CD4-positive, alpha-beta memory T cell (primary cell): ENCODE measurements around the gene CABLES1. TPM values are rescaled to one million over a fixed set of nuclear protein-coding genes. Genes with fewer than 3 reads are reported as not detected.
A peak's percentile ranks its signal among the peaks of the same experiment; 100 is the strongest.

Source experiments
- CTCF ChIA-PET: fragments of 350-600 bp; sonication (Branson Sonifier 250); formaldehyde crosslinking; loops from one replicate; lab custom pipeline; 2021; ENCODE audit warnings: inconsistent platforms; ENCODE audit not compliant: partially characterized antibody; lab: Charles Lee
- POLR2A ChIA-PET: fragments of 350-600 bp; sonication (Branson Sonifier 250); formaldehyde crosslinking; loops from one replicate; lab custom pipeline; 2021; ENCODE audit not compliant: partially characterized antibody; lab: Charles Lee
- DNase-seq, 5 donors: peaks; one replicate each; pipeline versions ENCODE4 v3.0.0 to v3.0.0-alpha.2; 2020 to 2022; ENCODE audit warnings: mixed read lengths in 1 of 5
- H3K27ac ChIP-seq: one replicate; pipeline ENCODE4 v1.7.0; 2013; ENCODE audit warnings: low read depth, low read length
- H3K27me3 ChIP-seq: 2 replicates; pipeline ENCODE4 v1.7.0; 2013; ENCODE audit warnings: mild to moderate bottlenecking, low read length, moderate library complexity; ENCODE audit not compliant: insufficient read depth
- H3K36me3 ChIP-seq: 2 replicates; pipeline ENCODE4 v1.7.0; 2013; ENCODE audit warnings: mild to moderate bottlenecking, low read length, moderate library complexity; ENCODE audit not compliant: insufficient read depth
- H3K4me1 ChIP-seq: 2 replicates; pipeline ENCODE4 v1.7.0; 2013; ENCODE audit warnings: mild to moderate bottlenecking, low read length, moderate library complexity; ENCODE audit not compliant: insufficient read depth
- H3K4me3 ChIP-seq, 2 donors: one replicate each; pipeline ENCODE4 v1.7.0; 2013; ENCODE audit warnings: low read length in 2 of 2, mild to moderate bottlenecking in 1 of 2
- H3K9me3 ChIP-seq, 2 donors: one replicate each; pipeline ENCODE4 v1.7.0; 2013; ENCODE audit warnings: low read length in 2 of 2, control low read depth in 1 of 2; ENCODE audit not compliant: control insufficient read depth in 1 of 2
- H3K27ac Mint-ChIP-seq, 7 donors: one replicate each; pipeline ENCODE4 v1.8.0; 2020 to 2021; ENCODE audit warnings: mixed read lengths in 7 of 7, mild to moderate bottlenecking in 6 of 7, inconsistent platforms in 3 of 7, moderate library complexity in 3 of 7
- H3K27me3 Mint-ChIP-seq, 2 donors: one replicate each; pipeline ENCODE4 v1.8.0; 2020 to 2021; ENCODE audit warnings: mixed read lengths in 2 of 2
- H3K36me3 Mint-ChIP-seq, 2 donors: one replicate each; pipeline ENCODE4 v1.8.0; 2020 to 2021; ENCODE audit warnings: mixed read lengths in 2 of 2, inconsistent platforms in 1 of 2, mild to moderate bottlenecking in 1 of 2
- H3K4me1 Mint-ChIP-seq, 4 donors: one replicate each; pipeline ENCODE4 v1.8.0; 2020 to 2021; ENCODE audit warnings: mixed read lengths in 4 of 4, mild to moderate bottlenecking in 1 of 4
- H3K4me3 Mint-ChIP-seq, 8 donors: one replicate each; pipeline ENCODE4 v1.8.0; 2020 to 2021; ENCODE audit warnings: mixed read lengths in 8 of 8, mild to moderate bottlenecking in 7 of 8, moderate library complexity in 6 of 8, inconsistent platforms in 3 of 8
- H3K9me3 Mint-ChIP-seq, 8 donors: one replicate each; pipeline ENCODE4 v1.8.0; 2020 to 2021; ENCODE audit warnings: mixed read lengths in 8 of 8, mild to moderate bottlenecking in 5 of 8, inconsistent platforms in 3 of 8, moderate library complexity in 1 of 8
- intact Hi-C: fragments of 100-400 bp; cut with micrococcal nuclease; formaldehyde crosslinking; loops from one replicate; pipeline ENCODE4 v1.15.1; 2023
- polyA plus RNA-seq, 2 donors: library from polyadenylated mRNA; unstranded; fragments of 300-500 nt; fragmentation: Illumina TruSeq; gene quantifications; one replicate each; pipeline ENCODE4 v1.2.3, GENCODE V29; 2021
- total RNA-seq, 2 experiments: library from RNA; stranded (reverse); gene quantifications; one replicate each; pipeline ENCODE4 v1.2.3, GENCODE V29; 2021

The CABLES1 gene
- total and polyA plus RNA-seq, 4 experiments from 2014 or later, result 0.15 TPM; not detected in 3

DNA sequence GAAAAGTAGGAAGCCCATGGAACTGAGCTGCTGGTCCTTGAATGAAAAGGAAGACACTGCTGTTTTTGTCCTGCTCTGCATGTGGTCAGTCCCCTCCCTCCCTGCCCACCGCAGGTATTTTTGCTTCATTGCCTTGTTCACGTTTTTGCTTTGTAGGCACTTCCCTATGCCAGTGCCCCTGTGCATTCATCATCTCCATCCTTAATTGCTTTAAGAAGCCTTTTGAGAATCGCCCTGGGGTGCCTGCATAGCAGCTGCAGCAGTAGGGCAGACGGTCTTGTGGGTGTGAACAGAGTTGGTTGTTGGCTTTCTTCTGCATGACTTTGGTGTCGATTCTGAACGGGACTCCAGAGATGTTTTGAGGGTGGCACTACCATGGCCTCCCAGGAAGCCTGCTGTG is 97.0 kb downstream of the CABLES1 start:
- Mint-ChIP-seq H3K4me1 (peaks cover 8 to 48% (median 20%) of the 10 kb centered on the region in 4 donors), H3K36me3 (no peaks in the 10 kb centered on the region), H3K4me3 (peak overlapping the region in 2 of 8 donors; percentile 35 to 39)

DNA sequence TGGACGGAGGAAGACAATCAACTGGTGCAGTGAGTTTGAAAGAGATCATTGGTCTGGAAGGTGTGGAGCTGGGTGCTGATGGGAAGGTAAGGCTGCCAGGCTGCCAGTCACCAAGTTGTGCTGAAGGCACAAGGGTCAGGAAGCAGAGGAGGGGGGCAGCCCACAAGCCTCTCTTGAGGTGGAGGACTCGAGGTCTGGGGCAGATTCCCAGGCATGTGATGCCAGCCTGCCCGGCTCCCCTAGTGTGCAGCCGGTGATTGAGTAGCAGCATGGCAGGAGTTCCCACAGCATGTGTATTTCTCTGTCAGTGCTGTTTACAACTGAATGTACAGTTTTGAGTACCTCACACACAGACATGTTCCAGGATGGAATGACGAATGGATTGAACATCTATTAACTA is 99.3 kb downstream of the CABLES1 start:
- no peaks in the 10 kb centered on the region for H3K36me3 ChIP-seq
- POLR2A ChIA-PET, result no interaction called here
- H3K27me3 ChIP-seq, result no peaks in the 10 kb centered on the region
- no peaks in the 10 kb centered on the region for H3K27me3 Mint-ChIP-seq
- H3K27ac Mint-ChIP-seq, result peak overlapping the region in 3 of 7 donors; percentile 4 to 61 (median 16)
- no peaks in the 10 kb centered on the region for H3K36me3 Mint-ChIP-seq
- DNase-seq, result no peak
- CTCF ChIA-PET, result no interaction called here
- no peak overlapping the region for H3K4me3 Mint-ChIP-seq
- H3K4me1 Mint-ChIP-seq, result peaks cover 13 to 52% (median 30%) of the 10 kb centered on the region in 4 donors
- no peak overlapping the region for H3K27ac ChIP-seq
- H3K4me1 ChIP-seq, result peaks cover 35% of the 10 kb centered on the region
- no peaks in the 10 kb centered on the region for H3K9me3 ChIP-seq
- no peak overlapping the region for H3K4me3 ChIP-seq
- H3K9me3 Mint-ChIP-seq, result no peaks in the 10 kb centered on the region
- intact Hi-C loops, result loop anchor here (5.0 to 10.0 kb wide), 3 partner anchors 160 to 302 kb away; partner anchors contain the start of genes RBBP8 and RIOK3

More for the DNA sequence above, 97.0 kb downstream of the CABLES1 start:
- ChIA-PET POLR2A (no interaction called here), CTCF (no interaction called here)
- Mint-ChIP-seq H3K27me3 (no peaks in the 10 kb centered on the region), H3K27ac (peak overlapping the region; percentile 31 to 95 (median 88)), H3K9me3 (no peaks in the 10 kb centered on the region)
- Histone ChIP-seq H3K27me3 (no peaks in the 10 kb centered on the region), H3K4me1 (peaks cover 17% of the 10 kb centered on the region), H3K9me3 (no peaks in the 10 kb centered on the region), H3K4me3 (no peak overlapping the region), H3K27ac (no peak overlapping the region), H3K36me3 (no peaks in the 10 kb centered on the region)
- DNase-seq, result no peak
- intact Hi-C loops, result loop anchor here (5.0 to 10.0 kb wide), 3 partner anchors 158 to 300 kb away; partner anchors contain the start of genes RBBP8 and RIOK3

- POLR2A ChIA-PET, result no interaction called here
- intact Hi-C loops, result loop anchor here (10.0 kb wide), 2 partner anchors 161 to 219 kb away; partner anchors contain the start of gene RIOK3
- peaks cover 35% of the 10 kb centered on the region for H3K4me1 ChIP-seq
- Mint-ChIP-seq H3K4me1 (peaks cover 13 to 48% (median 30%) of the 10 kb centered on the region in 4 donors), H3K9me3 (no peaks in the 10 kb centered on the region), H3K4me3 (no peak overlapping the region), H3K36me3 (no peaks in the 10 kb centered on the region), H3K27me3 (no peaks in the 10 kb centered on the region), H3K27ac (peak overlapping the region; percentile 0 to 76 (median 49))
- CTCF ChIA-PET, result interaction anchor here (1.8 kb wide), 1 partner anchor 101 kb away, joined by 4 read pairs; no protein-coding TSS in a partner anchor
- no peak overlapping the region for H3K4me3 ChIP-seq
- H3K36me3 ChIP-seq, result no peaks in the 10 kb centered on the region
- no peaks in the 10 kb centered on the region for H3K27me3 ChIP-seq
- H3K27ac ChIP-seq, result no peak overlapping the region
- DNase-seq, result no peak
- H3K9me3 ChIP-seq, result no peaks in the 10 kb centered on the region
These were observed 100.1 kb downstream of the CABLES1 start for GRCh38 chr18:23235336-23235735.

DNA sequence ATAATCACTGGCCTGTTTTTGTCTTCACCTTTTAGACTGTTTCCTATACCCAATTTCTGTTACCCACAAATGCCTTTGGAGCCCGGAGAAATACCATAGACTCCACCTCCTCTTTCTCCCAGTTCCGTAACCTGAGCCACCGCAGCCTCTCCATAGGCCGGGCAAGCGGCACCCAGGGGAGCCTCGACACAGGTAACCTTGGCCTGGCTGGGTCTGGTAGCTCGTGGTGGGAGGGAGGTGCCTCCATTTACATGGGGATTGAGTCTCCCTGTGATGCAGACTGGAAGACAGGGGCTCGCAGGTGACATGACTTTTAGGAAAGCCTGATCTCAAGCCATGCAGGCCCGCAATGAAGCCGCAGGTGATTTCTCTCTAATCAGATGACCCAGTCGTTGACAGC is 100.6 kb downstream of the CABLES1 start:
- intact Hi-C loops, result loop anchor here (10.0 kb wide), 2 partner anchors 161 to 219 kb away; partner anchors contain the start of gene RIOK3
- no peaks in the 10 kb centered on the region for H3K36me3 Mint-ChIP-seq
- H3K9me3 Mint-ChIP-seq, result no peaks in the 10 kb centered on the region
- CTCF ChIA-PET, result interaction anchor here (1.8 kb wide), 1 partner anchor 101 kb away, joined by 4 read pairs; no protein-coding TSS in a partner anchor
- H3K36me3 ChIP-seq, result no peaks in the 10 kb centered on the region
- no peaks in the 10 kb centered on the region for H3K27me3 ChIP-seq
- H3K27ac Mint-ChIP-seq, result peak overlapping the region in 5 of 7 donors; percentile 16 to 76 (median 46)
- H3K4me3 ChIP-seq, result no peak overlapping the region
- no peak for DNase-seq
- POLR2A ChIA-PET, result no interaction called here
- H3K4me1 ChIP-seq, result peaks cover 31% of the 10 kb centered on the region
- no peaks in the 10 kb centered on the region for H3K27me3 Mint-ChIP-seq
- no peak overlapping the region for H3K27ac ChIP-seq
- no peak overlapping the region for H3K4me3 Mint-ChIP-seq
- no peaks in the 10 kb centered on the region for H3K9me3 ChIP-seq
- H3K4me1 Mint-ChIP-seq, result peaks cover 13 to 44% (median 27%) of the 10 kb centered on the region in 4 donors

GRCh38 chr18:23236876-23237468 is 101.7 kb downstream of the CABLES1 start:
- intact Hi-C loops, result loop anchor here (10.0 kb wide), 2 partner anchors 162 to 218 kb away; partner anchors contain the start of gene RIOK3
- no peak overlapping the region for H3K27ac ChIP-seq
- Mint-ChIP-seq H3K36me3 (no peaks in the 10 kb centered on the region), H3K4me1 (peaks cover 8 to 33% (median 20%) of the 10 kb centered on the region in 4 donors), H3K27ac (peak overlapping the region in 3 of 7 donors; percentile 2 to 62 (median 22)), H3K27me3 (no peaks in the 10 kb centered on the region), H3K9me3 (no peaks in the 10 kb centered on the region), H3K4me3 (peak overlapping the region in 4 of 8 donors; percentile 12 to 84 (median 16))
- DNase-seq, result no peak
- H3K36me3 ChIP-seq, result no peaks in the 10 kb centered on the region
- CTCF ChIA-PET, result interaction anchor here (1.4 to 1.8 kb wide), 3 partner anchors 102 to 106 kb away, joined by 3 to 4 read pairs (median 4); no protein-coding TSS in a partner anchor
- no peaks in the 10 kb centered on the region for H3K9me3 ChIP-seq
- POLR2A ChIA-PET, result interaction anchor here (0.7 to 1.0 kb wide), 2 partner anchors 11 to 22 kb away, joined by 3 read pairs; no protein-coding TSS in a partner anchor
- H3K4me3 ChIP-seq, result no peak overlapping the region
- no peaks in the 10 kb centered on the region for H3K27me3 ChIP-seq
- H3K4me1 ChIP-seq, result peaks cover 23% of the 10 kb centered on the region

DNA sequence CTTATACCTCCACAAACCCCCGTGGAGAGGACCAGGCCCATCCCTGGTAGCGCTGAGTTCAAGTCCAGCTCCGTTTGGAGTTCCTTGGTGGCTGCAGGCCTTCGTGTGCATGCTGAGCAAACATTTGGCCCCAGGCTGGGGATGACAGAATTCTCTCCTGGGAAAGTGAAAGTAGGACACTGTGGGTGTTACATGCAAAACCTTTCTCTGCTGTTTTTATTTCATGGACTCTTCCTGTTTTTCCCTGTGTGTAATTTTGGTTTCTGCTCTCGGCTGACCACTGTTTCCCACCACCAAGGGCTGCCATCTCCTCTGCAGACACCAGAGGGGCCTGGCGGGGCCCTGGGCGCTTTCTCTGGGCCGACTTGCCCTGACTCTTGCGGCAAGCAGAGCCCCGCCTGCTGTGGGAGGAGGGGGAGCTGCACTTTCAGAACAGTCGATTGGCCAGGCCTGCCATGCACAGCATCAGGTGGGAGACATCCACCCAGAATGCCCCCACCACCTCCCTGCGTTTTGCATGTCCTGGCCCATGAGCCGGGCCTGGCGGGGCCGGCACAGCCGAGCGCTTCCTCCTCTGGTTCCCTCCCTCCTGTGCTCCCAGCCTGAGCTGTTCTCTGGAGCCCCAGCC is 102.4 kb downstream of the CABLES1 start:
- ChIA-PET CTCF (interaction anchor here (0.8 to 1.6 kb wide), 4 partner anchors 10 to 107 kb away, joined by 3 to 4 read pairs (median 4); no protein-coding TSS in a partner anchor), POLR2A (interaction anchor here (0.7 kb wide), 1 partner anchor 10 kb away, joined by 3 read pairs; no protein-coding TSS in a partner anchor)
- H3K4me3 ChIP-seq, result peak overlapping the region in 1 of 2 donors; percentile 15
- Mint-ChIP-seq H3K4me1 (peaks cover 6 to 29% (median 18%) of the 10 kb centered on the region in 4 donors), H3K9me3 (no peaks in the 10 kb centered on the region), H3K27me3 (no peaks in the 10 kb centered on the region), H3K36me3 (no peaks in the 10 kb centered on the region), H3K4me3 (peak overlapping the region; percentile 78 to 89 (median 85)), H3K27ac (peak overlapping the region; percentile 43 to 96 (median 94))
- peaks cover 20% of the 10 kb centered on the region for H3K4me1 ChIP-seq
- intact Hi-C loops, result loop anchor here (10.0 kb wide), 2 partner anchors 163 to 217 kb away; partner anchors contain the start of gene RIOK3
- no peaks in the 10 kb centered on the region for H3K27me3 ChIP-seq
- no peaks in the 10 kb centered on the region for H3K9me3 ChIP-seq
- DNase-seq, result peak; percentile 15 to 57 (median 30)
- peak overlapping the region; percentile 47 for H3K27ac ChIP-seq
- H3K36me3 ChIP-seq, result no peaks in the 10 kb centered on the region
